ENCODE data around the gene CROCC2. TPM values are rescaled to one million over a fixed set of nuclear protein-coding genes. Genes with fewer than 3 reads are reported as not detected.
"Not testable (repeated sequence)": the region's sequence is repeated elsewhere in the genome, so short reads cannot be mapped to it uniquely, and the experiment has no call there.

The CROCC2 gene
- total RNA-seq, 2 experiments from 2014 or later, result not detected

GRCh38 chr2:240970104-240970503 lies 64.0 kb downstream of the CROCC2 start:
- Mint-ChIP-seq H3K27ac (peak overlapping the region; percentile 22), H3K4me1 (peaks cover 13% of the 10 kb centered on the region), H3K9me3 (peaks cover 3% of the 10 kb centered on the region), H3K4me3 (no peak overlapping the region), H3K27me3 (peaks cover 14% of the 10 kb centered on the region), H3K36me3 (ENCODE audit: low read depth) (peaks cover 3% of the 10 kb centered on the region)
- no peak for DNase-seq
- ChIA-PET CTCF (no interaction called here), POLR2A (no interaction called here)

GRCh38 chr2:240970816-240971215 lies 64.7 kb downstream of the CROCC2 start:
- CTCF ChIA-PET, result no interaction called here
- H3K27me3 Mint-ChIP-seq, result peaks cover 14% of the 10 kb centered on the region
- H3K4me3 Mint-ChIP-seq, result no peak overlapping the region
- H3K36me3 Mint-ChIP-seq (ENCODE audit: low read depth), result peaks cover 3% of the 10 kb centered on the region
- POLR2A ChIA-PET, result no interaction called here
- DNase-seq, result no peak
- H3K9me3 Mint-ChIP-seq, result peaks cover 3% of the 10 kb centered on the region
- H3K27ac Mint-ChIP-seq, result no peak overlapping the region
- H3K4me1 Mint-ChIP-seq, result peaks cover 17% of the 10 kb centered on the region

GRCh38 chr2:240972201-240972600 lies 66.1 kb downstream of the CROCC2 start:
- Mint-ChIP-seq H3K36me3 (ENCODE audit: low read depth) (peaks cover 3% of the 10 kb centered on the region), H3K9me3 (peaks cover 3% of the 10 kb centered on the region), H3K4me1 (peaks cover 17% of the 10 kb centered on the region), H3K27me3 (peaks cover 14% of the 10 kb centered on the region), H3K4me3 (no peak overlapping the region), H3K27ac (no peak overlapping the region)
- POLR2A ChIA-PET, result no interaction called here
- CTCF ChIA-PET, result interaction anchor here (1.1 kb wide), 1 partner anchor 289 kb away, joined by 4 read pairs; no protein-coding TSS in a partner anchor
- DNase-seq, result no peak

GRCh38 chr2:240972636-240973521 lies 66.7 kb downstream of the CROCC2 start:
- CTCF ChIA-PET, result no interaction called here
- Mint-ChIP-seq H3K36me3 (ENCODE audit: low read depth) (peaks cover 3% of the 10 kb centered on the region), H3K9me3 (peaks cover 3% of the 10 kb centered on the region), H3K4me3 (no peak overlapping the region), H3K27me3 (peaks cover 14% of the 10 kb centered on the region), H3K27ac (peak overlapping the region; percentile 9), H3K4me1 (peaks cover 17% of the 10 kb centered on the region)
- POLR2A ChIA-PET, result no interaction called here
- no peak for DNase-seq

GRCh38 chr2:240974771-240975572 lies 68.8 kb downstream of the CROCC2 start:
- POLR2A ChIA-PET, result no interaction called here

GRCh38 chr2:240975903-240976302 lies 69.8 kb downstream of the CROCC2 start:
- peaks cover 14% of the 10 kb centered on the region for H3K27me3 Mint-ChIP-seq
- POLR2A ChIA-PET; DNase-seq; H3K9me3 Mint-ChIP-seq; CTCF ChIA-PET; H3K36me3 Mint-ChIP-seq (ENCODE audit: low read depth); H3K4me3 Mint-ChIP-seq; H3K27ac Mint-ChIP-seq: not testable (repeated sequence)
- peaks cover 14% of the 10 kb centered on the region for H3K4me1 Mint-ChIP-seq

More at GRCh38 chr2:240974771-240975572, 68.8 kb downstream of the CROCC2 start:
- Mint-ChIP-seq H3K4me1 (peaks cover 17% of the 10 kb centered on the region), H3K27ac (peak overlapping the region; percentile 87), H3K27me3 (peaks cover 14% of the 10 kb centered on the region), H3K36me3 (ENCODE audit: low read depth) (peaks cover 3% of the 10 kb centered on the region), H3K4me3 (peak overlapping the region; percentile 23), H3K9me3 (peaks cover 3% of the 10 kb centered on the region)
- CTCF ChIA-PET, result interaction anchor here (0.6 kb wide), 1 partner anchor 455 kb away, joined by 3 read pairs; no protein-coding TSS in a partner anchor
- DNase-seq, result peak; percentile 49

- H3K4me1 Mint-ChIP-seq, result no peaks in the 10 kb centered on the region
- no peak for DNase-seq
- no peaks in the 10 kb centered on the region for H3K9me3 Mint-ChIP-seq
- peaks cover 6% of the 10 kb centered on the region for H3K27me3 Mint-ChIP-seq
- H3K27ac Mint-ChIP-seq, result no peak overlapping the region
- H3K36me3 Mint-ChIP-seq (ENCODE audit: low read depth), result no peaks in the 10 kb centered on the region
- ChIA-PET CTCF (no interaction called here), POLR2A (no interaction called here)
- no peak overlapping the region for H3K4me3 Mint-ChIP-seq
These were observed 75.1 kb downstream of the CROCC2 start for GRCh38 chr2:240981280-240981679.

- no peak overlapping the region for H3K4me3 Mint-ChIP-seq
- peaks cover 6% of the 10 kb centered on the region for H3K27me3 Mint-ChIP-seq
- H3K36me3 Mint-ChIP-seq (ENCODE audit: low read depth), result no peaks in the 10 kb centered on the region
- ChIA-PET POLR2A (no interaction called here), CTCF (no interaction called here)
- no peak for DNase-seq
- no peak overlapping the region for H3K27ac Mint-ChIP-seq
- no peaks in the 10 kb centered on the region for H3K4me1 Mint-ChIP-seq
- H3K9me3 Mint-ChIP-seq, result no peaks in the 10 kb centered on the region
These were observed 76.0 kb downstream of the CROCC2 start for GRCh38 chr2:240981871-240982800.

GRCh38 chr2:240982821-240983281 lies 76.7 kb downstream of the CROCC2 start:
- ChIA-PET POLR2A (no interaction called here), CTCF (no interaction called here)
- H3K27me3 Mint-ChIP-seq, result peaks cover 6% of the 10 kb centered on the region
- H3K4me3 Mint-ChIP-seq, result no peak overlapping the region
- no peaks in the 10 kb centered on the region for H3K4me1 Mint-ChIP-seq
- no peaks in the 10 kb centered on the region for H3K36me3 Mint-ChIP-seq (ENCODE audit: low read depth)
- H3K27ac Mint-ChIP-seq, result no peak overlapping the region
- no peaks in the 10 kb centered on the region for H3K9me3 Mint-ChIP-seq
- DNase-seq, result no peak

GRCh38 chr2:240983361-240983995 lies 77.3 kb downstream of the CROCC2 start:
- Mint-ChIP-seq H3K4me1 (no peaks in the 10 kb centered on the region), H3K36me3 (ENCODE audit: low read depth) (no peaks in the 10 kb centered on the region), H3K9me3 (no peaks in the 10 kb centered on the region), H3K4me3 (no peak overlapping the region), H3K27ac (no peak overlapping the region), H3K27me3 (peaks cover 6% of the 10 kb centered on the region)
- ChIA-PET POLR2A (no interaction called here), CTCF (interaction anchor here (0.7 kb wide), 1 partner anchor 153 kb away, joined by 3 read pairs; no protein-coding TSS in a partner anchor)
- peak; percentile 36 for DNase-seq

- Mint-ChIP-seq H3K4me1 (no peaks in the 10 kb centered on the region), H3K27ac (no peak overlapping the region), H3K9me3 (no peaks in the 10 kb centered on the region), H3K27me3 (peaks cover 6% of the 10 kb centered on the region), H3K4me3 (no peak overlapping the region), H3K36me3 (ENCODE audit: low read depth) (no peaks in the 10 kb centered on the region)
- POLR2A ChIA-PET, result no interaction called here
- CTCF ChIA-PET, result interaction anchor here (0.7 kb wide), 1 partner anchor 153 kb away, joined by 3 read pairs; no protein-coding TSS in a partner anchor
- no peak for DNase-seq
These were observed 77.9 kb downstream of the CROCC2 start for GRCh38 chr2:240983996-240984498.

All from activated CD4-positive, alpha-beta T cell treated with anti-CD3 and anti-CD28 coated beads, Interleukin-2, amount 10 ng/mL, durations not matched to agents 7 days and 5 days (primary cell).